HG02885 (cell line): Measurements from ENCODE around the gene SUFU.
A peak's percentile ranks its signal among the peaks of the same experiment; 100 is the strongest.
"Not testable (repeated sequence)": the region's sequence is repeated elsewhere in the genome, so short reads cannot be mapped to it uniquely, and the experiment has no call there.

Experiments
- ATAC-seq: cut with Tn5 transposase; IDR thresholded peaks from one replicate; pipeline ENCODE4 v1.9.1; 2021; ENCODE audit warnings: mild to moderate bottlenecking; ENCODE audit not compliant: unreplicated experiment, poor library complexity

SUFU gene

GRCh38 chr10:102503264-102504178 is at the start of gene SUFU:
SUFU (plus strand) TSS chr10:102503972; CDS start chr10:102504153, 181 bp downstream.
- peak; percentile 71 for ATAC-seq

- ATAC-seq = not testable (repeated sequence)
Measured at GRCh38 chr10:102454662-102455487, 48.9 kb upstream of the SUFU start.

GRCh38 chr10:102455893-102456471 is 47.8 kb upstream of the SUFU start:
- ATAC-seq = no peak

GRCh38 chr10:102457591-102458150 is 46.1 kb upstream of the SUFU start:
- ATAC-seq = no peak

- ATAC-seq = no peak
Measured at GRCh38 chr10:102458656-102459055, 45.1 kb upstream of the SUFU start.

GRCh38 chr10:102460836-102461186 is 43.0 kb upstream of the SUFU start:
- ATAC-seq = peak; percentile 28

GRCh38 chr10:102461187-102462054 is 42.4 kb upstream of the SUFU start:
- ATAC-seq = peak; percentile 91

GRCh38 chr10:102462512-102463054 is 41.2 kb upstream of the SUFU start:
- ATAC-seq = no peak

- ATAC-seq = no peak
Measured at GRCh38 chr10:102463983-102464382, 39.8 kb upstream of the SUFU start.

- ATAC-seq = no peak
Measured at GRCh38 chr10:102465466-102465865, 38.3 kb upstream of the SUFU start.

GRCh38 chr10:102467318-102467717 is 36.5 kb upstream of the SUFU start:
- ATAC-seq = no peak

GRCh38 chr10:102467971-102468438 is 35.8 kb upstream of the SUFU start:
- ATAC-seq = no peak

GRCh38 chr10:102468683-102469082 is 35.1 kb upstream of the SUFU start:
- ATAC-seq = no peak

- no peak for ATAC-seq
Measured at GRCh38 chr10:102470579-102471546, 32.9 kb upstream of the SUFU start.

GRCh38 chr10:102473445-102474331 is 30.1 kb upstream of the SUFU start:
- ATAC-seq = no peak

GRCh38 chr10:102475451-102476040 is 28.2 kb upstream of the SUFU start:
- ATAC-seq = no peak
